A549 (cell line): Measurements from ENCODE around the gene PDILT. TPM values are rescaled to one million over a fixed set of nuclear protein-coding genes. Genes with fewer than 3 reads are reported as not detected.

ENCODE experiments used
- ATAC-seq, 2 experiments: fragments of 200-7000 bp in 1 of 2; fragments of >200 bp in 1 of 2; cut with Nextera tagmentation in 1 of 2; cut with Tn5 transposase in 1 of 2; 3 replicates each; pipeline versions ENCODE4 v1.8.0 to v1.9.1; 2018 to 2020; ENCODE audit warnings: mild to moderate bottlenecking in 1 of 2, moderate library complexity in 1 of 2
- CTCF ChIA-PET: fragments of 300-600 bp; sonication (Branson Sonifier 250); formaldehyde crosslinking; extraction: SDS; loops from one replicate; lab custom pipeline; 2021; ENCODE audit warnings: antibody characterized with exemption, inconsistent platforms; lab: Yijun Ruan, JAX
- POLR2A ChIA-PET: fragments of 350-600 bp; formaldehyde crosslinking; extraction: SDS; loops from one replicate; lab custom pipeline; 2021; ENCODE audit warnings: antibody characterized with exemption, inconsistent platforms; lab: Yijun Ruan, JAX
- DNase-seq, 2 experiments: peaks; one replicate each; pipeline versions ENCODE4 v3.0.0 to v3.0.0-alpha.2; 2011 to 2016; ENCODE audit warnings: low read depth in 1 of 2, low spot score in 1 of 2
- FAIRE-seq: peaks from 2 replicates; lab custom pipeline; 2011; peaks lifted over from hg19 to GRCh38; lab: Jason Lieb, UNC
- H3K27ac ChIP-seq, 2 experiments: fragments of >200 bp; sonication (Bioruptor Twin); formaldehyde crosslinking; 3 replicates each; pipeline ENCODE4 v1.5.1; 2016 to 2017
- H3K4me1 ChIP-seq: fragments of >200 bp; sonication (Bioruptor Twin); formaldehyde crosslinking; 3 replicates; pipeline ENCODE4 v1.6.1; 2016
- H3K4me2 ChIP-seq: fragments of >200 bp; sonication (Bioruptor Twin); formaldehyde crosslinking; 3 replicates; pipeline ENCODE4 v1.6.1; 2016
- H3K4me3 ChIP-seq: fragments of >200 bp; sonication (Bioruptor Twin); formaldehyde crosslinking; 3 replicates; pipeline ENCODE4 v1.5.1; 2016
- H3K9me3 ChIP-seq: fragments of >200 bp; sonication (Bioruptor Twin); formaldehyde crosslinking; 3 replicates; pipeline ENCODE4 v1.6.1; 2016
- BHLHE40 ChIP-seq: IDR thresholded peaks from 2 replicates; pipeline ENCODE4 v1.6.1; 2012; ENCODE audit warnings: low read depth, low read length, inconsistent platforms
- CHD2 ChIP-seq: fragments of 150-350 bp; IDR thresholded peaks from 2 replicates; pipeline ENCODE4 v1.6.1; 2014; ENCODE audit warnings: low read length; ENCODE audit not compliant: partially characterized antibody
- CHD4 ChIP-seq: fragments of 200-600 bp; sonication (generic); IDR thresholded peaks from 2 replicates; pipeline ENCODE4 v1.6.1; 2016; ENCODE audit warnings: antibody characterized with exemption, mild to moderate bottlenecking, borderline replicate concordance
- EHMT2 ChIP-seq: fragments of 200-600 bp; sonication (generic); IDR thresholded peaks from 2 replicates; pipeline ENCODE4 v1.6.1; 2016; ENCODE audit warnings: antibody characterized with exemption, low read depth, mild to moderate bottlenecking, moderate library complexity
- FOSB ChIP-seq: fragments of 250-450 bp; sonication (Bioruptor Pico); IDR thresholded peaks from 2 replicates; pipeline ENCODE4 v1.5.0; 2020; ENCODE audit warnings: mild to moderate bottlenecking, moderate library complexity
- FOSL2 ChIP-seq, 2 experiments: fragments of 450-650 bp in 1 of 2; fragments of >200 bp in 1 of 2; sonication (Bioruptor Twin) in 1 of 2; formaldehyde crosslinking; IDR thresholded peaks; 2 replicates each; pipeline versions ENCODE4 v1.5.0 to v1.6.1; 2016 to 2020; ENCODE audit warnings: mild to moderate bottlenecking in 1 of 2, moderate library complexity in 1 of 2
- FOXS1 ChIP-seq: fragments of 250-450 bp; sonication (Bioruptor Pico); IDR thresholded peaks from 2 replicates; pipeline ENCODE4 v1.5.0; 2020; ENCODE audit warnings: mild to moderate bottlenecking, moderate library complexity
- GATA3 ChIP-seq: IDR thresholded peaks from 2 replicates; pipeline ENCODE4 v1.6.1; 2012; ENCODE audit warnings: borderline replicate concordance
- JUNB ChIP-seq: fragments of >200 bp; sonication (Bioruptor Twin); formaldehyde crosslinking; IDR thresholded peaks from 2 replicates; pipeline ENCODE4 v1.6.1; 2016
- KDM5A ChIP-seq: fragments of 200-600 bp; sonication (generic); IDR thresholded peaks from 2 replicates; pipeline ENCODE4 v1.6.1; 2016; ENCODE audit warnings: antibody characterized with exemption, mild to moderate bottlenecking
- NFE2L2 ChIP-seq: fragments of 150-350 bp; conservative IDR thresholded peaks from 2 replicates; pipeline ENCODE4 v1.6.1; 2014; ENCODE audit warnings: low read length
- PHF8 ChIP-seq: fragments of 200-600 bp; sonication (generic); IDR thresholded peaks from 2 replicates; pipeline ENCODE4 v1.6.1; 2016; ENCODE audit warnings: low read depth, mild to moderate bottlenecking, antibody characterized with exemption, moderate library complexity, borderline replicate concordance
- RARB ChIP-seq: fragments of 250-450 bp; sonication (Bioruptor Pico); IDR thresholded peaks from 2 replicates; pipeline ENCODE4 v1.8.0; 2021; ENCODE audit warnings: mild to moderate bottlenecking, moderate library complexity
- RFX5 ChIP-seq: fragments of 450-650 bp; IDR thresholded peaks from 2 replicates; pipeline ENCODE4 v1.7.1; 2014; ENCODE audit warnings: antibody characterized with exemption, mild to moderate bottlenecking, moderate library complexity
- ZNF302 ChIP-seq: fragments of 250-450 bp; sonication (Bioruptor Pico); IDR thresholded peaks from 2 replicates; pipeline ENCODE4 v1.9.0; 2021; ENCODE audit warnings: inconsistent platforms, mild to moderate bottlenecking, moderate library complexity
- WGBS: methylation state at CpG from one replicate; pipeline ENCODE4 v1.1.6; 2017; ENCODE audit errors: missing lambda C conversion rate; 5-methylcytosine and 5-hydroxymethylcytosine counted together
- polyA plus RNA-seq, 4 experiments: library from polyadenylated mRNA; depleted of rRNA in 3 of 4; stranded (reverse); fragments of >200 nt; fragmentation: RNase III in 1 of 4; extraction: RNeasy Plus Mini Kit Qiagen cat#74134 plus additional on column Dnase treatment in 1 of 4; gene quantifications; 2 replicates in 3 of 4; 3 replicates in 1 of 4; pipeline ENCODE4 v1.2.3, GENCODE V29; 2011 to 2017
- TF ChIP-seq, protein P1 (sequence below): fragments of 200-600 bp; sonication (generic); IDR thresholded peaks from 2 replicates; pipeline ENCODE4 v1.6.1; 2016; ENCODE audit warnings: antibody characterized with exemption, mild to moderate bottlenecking, moderate library complexity
- TF ChIP-seq, protein P2 (sequence below): IDR thresholded peaks from 2 replicates; pipeline ENCODE4 v1.6.1; 2012
- TF ChIP-seq, protein P3 (sequence below): fragments of >200 bp; sonication (Bioruptor Twin); formaldehyde crosslinking; IDR thresholded peaks from 2 replicates; pipeline ENCODE4 v1.6.1; 2016
- TF ChIP-seq, protein P4 (sequence below): fragments of 450-650 bp; IDR thresholded peaks from 2 replicates; pipeline ENCODE4 v1.6.1; 2014; ENCODE audit warnings: antibody characterized with exemption
- TF ChIP-seq, protein P5 (sequence below): fragments of >200 bp; sonication (Bioruptor Twin); formaldehyde crosslinking; IDR thresholded peaks from 3 replicates; pipeline ENCODE4 v1.6.1; 2016

PDILT gene
- polyA plus RNA-seq, 2 of the 4 experiments (the other 2 are of a cell fraction) = not detected

DNA sequence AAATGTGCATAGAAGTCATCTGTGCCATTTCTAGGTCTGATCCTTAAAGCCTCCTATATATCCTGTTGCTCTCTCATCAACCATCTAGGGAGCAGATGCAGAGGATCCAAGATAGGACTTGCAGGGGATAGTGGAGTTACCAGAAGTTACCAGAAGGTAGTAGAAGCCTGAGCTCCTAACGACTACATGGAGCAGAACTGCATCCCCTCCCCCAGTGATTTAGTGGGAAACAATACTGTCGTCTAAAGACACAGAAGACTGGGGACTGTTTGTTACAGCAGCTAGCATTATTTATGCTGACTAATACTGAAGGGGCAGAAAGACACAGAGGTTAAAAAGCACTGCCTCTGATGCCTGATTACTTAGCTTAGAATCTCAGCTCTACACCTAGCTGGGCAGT, 93.0 kb downstream of the PDILT start:
- no peak overlapping the region for H3K4me3 ChIP-seq
- DNase-seq (no peak), FAIRE-seq (no peak), ATAC-seq (no peak)
- no peak overlapping the region for H3K4me2 ChIP-seq
- WGBS = 4% methylated on average over 2 of the region's 2 CpGs
- ChIA-PET POLR2A (no interaction called here), CTCF (interaction anchor here (0.6 to 5.2 kb wide), 2 partner anchors 12 to 407 kb away, joined by 3 to 33 read pairs; no protein-coding TSS in a partner anchor)
- H3K9me3 ChIP-seq = no peaks in the 10 kb centered on the region
- TF ChIP-seq, protein P1, sequence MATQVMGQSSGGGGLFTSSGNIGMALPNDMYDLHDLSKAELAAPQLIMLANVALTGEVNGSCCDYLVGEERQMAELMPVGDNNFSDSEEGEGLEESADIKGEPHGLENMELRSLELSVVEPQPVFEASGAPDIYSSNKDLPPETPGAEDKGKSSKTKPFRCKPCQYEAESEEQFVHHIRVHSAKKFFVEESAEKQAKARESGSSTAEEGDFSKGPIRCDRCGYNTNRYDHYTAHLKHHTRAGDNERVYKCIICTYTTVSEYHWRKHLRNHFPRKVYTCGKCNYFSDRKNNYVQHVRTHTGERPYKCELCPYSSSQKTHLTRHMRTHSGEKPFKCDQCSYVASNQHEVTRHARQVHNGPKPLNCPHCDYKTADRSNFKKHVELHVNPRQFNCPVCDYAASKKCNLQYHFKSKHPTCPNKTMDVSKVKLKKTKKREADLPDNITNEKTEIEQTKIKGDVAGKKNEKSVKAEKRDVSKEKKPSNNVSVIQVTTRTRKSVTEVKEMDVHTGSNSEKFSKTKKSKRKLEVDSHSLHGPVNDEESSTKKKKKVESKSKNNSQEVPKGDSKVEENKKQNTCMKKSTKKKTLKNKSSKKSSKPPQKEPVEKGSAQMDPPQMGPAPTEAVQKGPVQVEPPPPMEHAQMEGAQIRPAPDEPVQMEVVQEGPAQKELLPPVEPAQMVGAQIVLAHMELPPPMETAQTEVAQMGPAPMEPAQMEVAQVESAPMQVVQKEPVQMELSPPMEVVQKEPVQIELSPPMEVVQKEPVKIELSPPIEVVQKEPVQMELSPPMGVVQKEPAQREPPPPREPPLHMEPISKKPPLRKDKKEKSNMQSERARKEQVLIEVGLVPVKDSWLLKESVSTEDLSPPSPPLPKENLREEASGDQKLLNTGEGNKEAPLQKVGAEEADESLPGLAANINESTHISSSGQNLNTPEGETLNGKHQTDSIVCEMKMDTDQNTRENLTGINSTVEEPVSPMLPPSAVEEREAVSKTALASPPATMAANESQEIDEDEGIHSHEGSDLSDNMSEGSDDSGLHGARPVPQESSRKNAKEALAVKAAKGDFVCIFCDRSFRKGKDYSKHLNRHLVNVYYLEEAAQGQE = no peak
- TF ChIP-seq, protein P2, sequence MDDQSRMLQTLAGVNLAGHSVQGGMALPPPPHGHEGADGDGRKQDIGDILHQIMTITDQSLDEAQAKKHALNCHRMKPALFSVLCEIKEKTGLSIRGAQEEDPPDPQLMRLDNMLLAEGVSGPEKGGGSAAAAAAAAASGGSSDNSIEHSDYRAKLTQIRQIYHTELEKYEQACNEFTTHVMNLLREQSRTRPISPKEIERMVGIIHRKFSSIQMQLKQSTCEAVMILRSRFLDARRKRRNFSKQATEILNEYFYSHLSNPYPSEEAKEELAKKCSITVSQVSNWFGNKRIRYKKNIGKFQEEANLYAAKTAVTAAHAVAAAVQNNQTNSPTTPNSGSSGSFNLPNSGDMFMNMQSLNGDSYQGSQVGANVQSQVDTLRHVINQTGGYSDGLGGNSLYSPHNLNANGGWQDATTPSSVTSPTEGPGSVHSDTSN = no peak
- no peak for TF ChIP-seq RARB (CRISPR knock-in tag)
- TF ChIP-seq FOSL2 (IDR thresholded peaks at IDR 0.05) = no peak
- no peak for TF ChIP-seq FOSL2 (CRISPR knock-in tag; IDR thresholded peaks at IDR 0.05)
- TF ChIP-seq EHMT2 = no peak
- H3K4me1 ChIP-seq = no peaks in the 10 kb centered on the region
- no peak overlapping the region for H3K27ac ChIP-seq

DNA sequence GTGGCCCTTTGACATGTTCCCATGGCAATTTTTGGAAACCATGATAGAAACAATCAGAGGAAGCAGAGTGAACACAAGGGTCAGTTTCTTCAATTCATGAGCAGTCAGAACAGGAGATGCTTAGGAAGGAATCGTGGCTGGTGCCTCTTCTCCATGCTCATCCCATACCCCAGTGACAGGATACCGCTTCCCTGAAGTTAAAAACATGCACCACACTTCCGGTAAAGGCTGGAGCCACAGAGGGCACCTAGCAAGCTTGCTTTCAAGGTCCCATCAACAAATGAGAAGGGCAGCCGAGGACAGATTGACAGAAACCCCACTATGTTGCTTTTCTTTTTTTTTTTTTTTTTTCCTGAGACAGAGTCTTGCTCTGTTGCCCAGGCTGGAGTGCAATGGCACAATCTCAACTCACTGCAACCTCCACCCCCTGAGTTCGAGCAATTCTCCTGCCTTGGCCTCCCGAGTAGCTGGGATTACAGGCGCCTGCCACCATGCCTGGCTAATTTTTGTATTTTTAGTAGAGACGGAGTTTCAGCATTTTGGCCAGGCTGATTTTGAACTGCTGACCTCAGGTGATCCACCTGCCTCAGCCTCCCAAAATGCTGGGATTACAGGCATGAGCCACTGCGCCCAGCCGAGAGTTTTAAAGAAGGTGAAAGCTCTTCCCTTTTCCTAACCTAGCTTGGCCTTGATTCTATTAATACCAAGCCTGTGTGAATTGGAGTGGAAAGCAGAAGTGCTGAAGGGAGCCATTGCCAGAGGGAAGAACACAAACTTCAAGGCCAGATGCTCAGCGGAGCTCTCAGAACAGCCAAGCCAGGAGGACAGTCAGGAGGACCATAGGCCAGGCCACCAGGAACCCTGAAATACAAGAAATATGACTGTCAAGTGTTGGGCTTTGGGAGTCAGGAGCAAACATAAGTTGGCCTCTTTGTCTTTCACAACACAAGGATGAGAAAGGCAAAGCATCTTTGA, 93.8 kb downstream of the PDILT start:
- Histone ChIP-seq H3K9me3 (no peaks in the 10 kb centered on the region), H3K4me1 (no peaks in the 10 kb centered on the region), H3K27ac (no peak overlapping the region), H3K4me3 (no peak overlapping the region), H3K4me2 (no peak overlapping the region)
- ChIA-PET POLR2A (no interaction called here), CTCF (interaction anchor here (0.6 to 3.1 kb wide), 5 partner anchors 11 to 774 kb away, joined by 3 to 27 read pairs (median 6); no protein-coding TSS in a partner anchor)
- no peak for ATAC-seq
- no peak for FAIRE-seq
- 10% methylated on average over 11 of the region's 11 CpGs for WGBS
- TF ChIP-seq PHF8 (no peak), CHD2 (no peak), NFE2L2 (no peak), BHLHE40 (no peak)
- TF ChIP-seq, protein P3, sequence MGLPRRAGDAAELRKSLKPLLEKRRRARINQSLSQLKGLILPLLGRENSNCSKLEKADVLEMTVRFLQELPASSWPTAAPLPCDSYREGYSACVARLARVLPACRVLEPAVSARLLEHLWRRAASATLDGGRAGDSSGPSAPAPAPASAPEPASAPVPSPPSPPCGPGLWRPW = no peak
- TF ChIP-seq, protein P4, sequence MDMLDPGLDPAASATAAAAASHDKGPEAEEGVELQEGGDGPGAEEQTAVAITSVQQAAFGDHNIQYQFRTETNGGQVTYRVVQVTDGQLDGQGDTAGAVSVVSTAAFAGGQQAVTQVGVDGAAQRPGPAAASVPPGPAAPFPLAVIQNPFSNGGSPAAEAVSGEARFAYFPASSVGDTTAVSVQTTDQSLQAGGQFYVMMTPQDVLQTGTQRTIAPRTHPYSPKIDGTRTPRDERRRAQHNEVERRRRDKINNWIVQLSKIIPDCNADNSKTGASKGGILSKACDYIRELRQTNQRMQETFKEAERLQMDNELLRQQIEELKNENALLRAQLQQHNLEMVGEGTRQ = no peak
- DNase-seq = no peak

DNA sequence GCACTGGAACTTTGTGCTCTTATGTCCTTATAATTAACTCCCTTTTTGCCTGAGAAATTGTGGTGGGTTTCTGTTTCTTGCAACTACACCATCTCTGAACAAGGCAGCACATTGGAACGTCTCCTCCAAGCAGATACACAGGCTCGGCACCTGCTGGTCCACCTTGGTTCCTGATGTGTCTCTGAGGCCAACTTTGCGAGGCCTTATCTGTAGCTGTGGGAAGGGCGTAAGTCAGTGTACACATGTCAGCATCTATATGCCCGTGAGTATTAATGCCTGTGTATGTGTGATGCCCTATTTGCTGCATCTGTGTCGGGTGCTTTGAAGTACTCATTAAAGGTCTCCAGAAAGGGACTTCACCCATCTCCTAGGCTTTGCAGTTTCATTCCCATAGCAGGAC, 94.8 kb downstream of the PDILT start:
- H3K4me1 ChIP-seq = no peaks in the 10 kb centered on the region
- POLR2A ChIA-PET = no interaction called here
- no peak overlapping the region for H3K4me2 ChIP-seq
- no peaks in the 10 kb centered on the region for H3K9me3 ChIP-seq
- H3K27ac ChIP-seq = no peak overlapping the region
- DNase-seq (no peak), FAIRE-seq (no peak), ATAC-seq (no peak)
- WGBS = 17% methylated on average over 6 of the region's 6 CpGs
- no peak overlapping the region for H3K4me3 ChIP-seq
- CTCF ChIA-PET = interaction anchor here (1.0 to 3.1 kb wide), 4 partner anchors 10 to 403 kb away, joined by 4 to 27 read pairs (median 12); no protein-coding TSS in a partner anchor
- TF ChIP-seq FOXS1 (no peak), KDM5A (no peak), GATA3 (no peak), FOSB (CRISPR knock-in tag) (no peak), JUNB (no peak), RFX5 (no peak), CHD4 (no peak), ZNF302 (CRISPR knock-in tag) (no peak)
- TF ChIP-seq, protein P5, sequence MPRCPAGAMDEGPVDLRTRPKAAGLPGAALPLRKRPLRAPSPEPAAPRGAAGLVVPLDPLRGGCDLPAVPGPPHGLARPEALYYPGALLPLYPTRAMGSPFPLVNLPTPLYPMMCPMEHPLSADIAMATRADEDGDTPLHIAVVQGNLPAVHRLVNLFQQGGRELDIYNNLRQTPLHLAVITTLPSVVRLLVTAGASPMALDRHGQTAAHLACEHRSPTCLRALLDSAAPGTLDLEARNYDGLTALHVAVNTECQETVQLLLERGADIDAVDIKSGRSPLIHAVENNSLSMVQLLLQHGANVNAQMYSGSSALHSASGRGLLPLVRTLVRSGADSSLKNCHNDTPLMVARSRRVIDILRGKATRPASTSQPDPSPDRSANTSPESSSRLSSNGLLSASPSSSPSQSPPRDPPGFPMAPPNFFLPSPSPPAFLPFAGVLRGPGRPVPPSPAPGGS = no peak
